Measurements from ENCODE around the gene KLHL3.

Gene KLHL3

DNA sequence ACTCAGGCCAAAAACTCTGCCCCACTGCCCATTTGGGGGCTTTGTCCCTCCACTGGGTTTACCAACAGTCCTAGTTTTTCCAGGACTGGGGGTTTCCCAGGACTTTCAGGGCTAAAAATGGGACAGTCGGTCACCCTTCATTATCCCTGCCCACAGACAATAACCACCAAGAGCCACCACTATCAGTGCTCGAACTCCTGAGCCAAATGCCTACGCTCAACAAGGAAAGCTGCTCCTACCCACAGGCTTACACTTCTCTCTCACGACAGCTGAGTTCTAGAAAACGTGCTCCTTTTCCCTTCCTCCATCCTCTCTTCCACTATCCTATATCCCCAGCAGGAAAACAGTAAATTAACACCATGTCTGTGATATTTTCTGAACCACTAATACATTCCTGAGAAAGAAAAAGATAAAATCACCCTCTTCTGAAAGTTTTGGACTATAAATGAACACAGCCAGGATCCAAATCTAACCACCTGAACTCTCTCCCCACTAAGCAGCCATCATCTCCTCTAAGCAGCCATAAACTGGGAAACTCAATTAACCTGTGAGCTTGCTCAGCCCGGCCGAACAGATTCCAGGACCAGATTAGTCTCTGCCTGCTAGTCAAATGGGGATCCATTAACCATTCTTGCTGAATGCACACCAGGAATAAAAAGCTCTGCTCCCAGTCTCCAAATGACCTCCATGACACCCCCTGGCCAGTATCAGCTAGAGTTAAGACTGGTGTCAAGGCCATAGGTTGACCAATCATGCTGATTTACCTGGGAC lies 41.8 kb downstream of the KLHL3 start:
- Histone ChIP-seq H3K4me3 (no peak overlapping the region), H3K27me3 (ENCODE audit: low read depth) (no peaks in the 10 kb centered on the region), H3K9me3 (no peaks in the 10 kb centered on the region), H3K36me3 (replicated peaks) (no peaks in the 10 kb centered on the region), H3K4me1 (no peaks in the 10 kb centered on the region)
- no peak for DNase-seq (ENCODE audit: low spot score in 2 of 2)
- in situ Hi-C loops (cut with MboI; ENCODE audit: low sequenced_read_pairs): no loop called here

- no peak for DNase-seq (ENCODE audit: low spot score in 2 of 2)
- H3K27me3 ChIP-seq (ENCODE audit: low read depth): no peaks in the 10 kb centered on the region
- H3K9me3 ChIP-seq: no peaks in the 10 kb centered on the region
- no peaks in the 10 kb centered on the region for H3K36me3 ChIP-seq (replicated peaks)
- H3K4me1 ChIP-seq: no peaks in the 10 kb centered on the region
- in situ Hi-C loops (cut with MboI; ENCODE audit: low sequenced_read_pairs): no loop called here
- H3K4me3 ChIP-seq: no peak overlapping the region
Measured at GRCh38 chr5:137693307-137693950, 42.5 kb downstream of the KLHL3 start.

- Histone ChIP-seq H3K4me1 (no peaks in the 10 kb centered on the region), H3K27me3 (ENCODE audit: low read depth) (no peaks in the 10 kb centered on the region), H3K36me3 (replicated peaks) (no peaks in the 10 kb centered on the region), H3K9me3 (no peaks in the 10 kb centered on the region), H3K4me3 (no peak overlapping the region)
- no peak for DNase-seq (ENCODE audit: low spot score in 2 of 2)
- in situ Hi-C loops (cut with MboI; ENCODE audit: low sequenced_read_pairs): no loop called here
Measured at GRCh38 chr5:137689306-137689705, 46.6 kb downstream of the KLHL3 start.

GRCh38 chr5:137688210-137688840 lies 47.6 kb downstream of the KLHL3 start:
- no peaks in the 10 kb centered on the region for H3K36me3 ChIP-seq (replicated peaks)
- no peak for DNase-seq (ENCODE audit: low spot score in 2 of 2)
- H3K27me3 ChIP-seq (ENCODE audit: low read depth): no peaks in the 10 kb centered on the region
- H3K4me3 ChIP-seq: no peak overlapping the region
- no peaks in the 10 kb centered on the region for H3K9me3 ChIP-seq
- H3K4me1 ChIP-seq: no peaks in the 10 kb centered on the region
- in situ Hi-C loops (cut with MboI; ENCODE audit: low sequenced_read_pairs): no loop called here

DNA sequence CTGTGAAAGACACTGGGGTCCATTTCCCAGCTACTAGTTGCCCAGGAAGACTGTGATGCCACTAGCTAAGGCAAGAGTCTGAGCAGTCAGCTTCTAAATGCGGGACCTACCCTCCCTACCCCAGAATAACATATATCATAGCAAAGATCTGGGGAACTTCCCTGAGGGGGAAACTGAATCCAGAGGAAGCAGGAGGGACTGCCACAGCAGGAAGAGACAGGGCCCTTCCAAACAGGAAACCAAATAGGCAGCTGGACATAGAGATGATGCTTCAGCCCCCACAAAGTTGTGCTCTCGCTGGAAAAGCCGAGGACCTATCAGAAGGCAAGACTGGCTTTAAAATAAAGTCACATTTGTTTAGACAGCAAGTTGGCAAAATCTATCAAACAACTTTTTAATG lies 51.1 kb downstream of the KLHL3 start:
- H3K36me3 ChIP-seq (replicated peaks): no peaks in the 10 kb centered on the region
- no peaks in the 10 kb centered on the region for H3K4me1 ChIP-seq
- in situ Hi-C loops (cut with MboI; ENCODE audit: low sequenced_read_pairs): no loop called here
- no peak for DNase-seq (ENCODE audit: low spot score in 2 of 2)
- H3K27me3 ChIP-seq (ENCODE audit: low read depth): no peaks in the 10 kb centered on the region
- H3K4me3 ChIP-seq: no peak overlapping the region
- H3K9me3 ChIP-seq: no peaks in the 10 kb centered on the region

- Histone ChIP-seq H3K36me3 (replicated peaks) (no peaks in the 10 kb centered on the region), H3K4me1 (no peaks in the 10 kb centered on the region), H3K4me3 (no peak overlapping the region), H3K27me3 (ENCODE audit: low read depth) (no peaks in the 10 kb centered on the region), H3K9me3 (no peaks in the 10 kb centered on the region)
- in situ Hi-C loops (cut with MboI; ENCODE audit: low sequenced_read_pairs): no loop called here
- no peak for DNase-seq (ENCODE audit: low spot score in 2 of 2)
Measured at GRCh38 chr5:137681191-137681590, 54.7 kb downstream of the KLHL3 start.

DNA sequence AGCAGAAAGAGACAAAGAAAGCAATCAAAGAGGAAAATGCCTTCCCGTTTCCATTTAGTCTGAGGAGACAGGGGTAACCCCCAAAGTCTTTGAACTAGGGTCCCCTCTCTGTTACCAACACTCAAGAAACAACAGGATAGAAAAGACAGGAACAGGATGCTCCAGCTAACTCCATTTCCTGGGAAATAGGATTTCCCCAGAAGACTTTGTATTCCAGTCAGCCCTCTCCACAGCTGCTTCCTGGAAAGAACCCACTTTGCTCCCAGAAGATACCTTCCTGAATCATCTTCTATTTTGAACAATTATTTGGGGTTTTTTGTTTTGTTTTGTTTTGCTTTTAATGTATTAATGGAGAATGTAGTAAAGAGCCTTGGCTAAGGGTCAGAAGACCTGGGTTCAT lies 56.0 kb downstream of the KLHL3 start:
- DNase-seq (ENCODE audit: low spot score in 2 of 2): no peak
- no peaks in the 10 kb centered on the region for H3K27me3 ChIP-seq (ENCODE audit: low read depth)
- in situ Hi-C loops (cut with MboI; ENCODE audit: low sequenced_read_pairs): no loop called here
- H3K4me3 ChIP-seq: no peak overlapping the region
- no peaks in the 10 kb centered on the region for H3K4me1 ChIP-seq
- H3K36me3 ChIP-seq (replicated peaks): no peaks in the 10 kb centered on the region
- no peaks in the 10 kb centered on the region for H3K9me3 ChIP-seq

DNA sequence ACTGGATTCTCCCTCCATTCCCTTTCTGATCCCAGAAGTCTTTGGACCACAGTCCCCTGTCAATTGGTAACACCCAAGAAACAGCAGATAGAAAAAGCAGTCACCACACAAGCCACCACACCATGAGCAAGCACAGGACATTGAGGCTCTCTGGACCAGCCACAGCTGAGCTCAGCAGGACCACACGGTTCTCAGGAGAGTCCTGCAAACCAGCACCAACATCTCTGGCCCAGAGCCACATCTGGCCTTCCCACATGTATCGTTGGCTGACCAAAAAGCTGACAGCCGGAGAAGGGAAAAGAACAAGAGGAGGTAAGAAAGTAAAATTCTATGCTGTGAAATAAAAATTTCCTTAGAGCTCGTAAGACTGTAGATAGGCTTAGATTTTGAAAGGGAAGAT lies 56.7 kb downstream of the KLHL3 start:
- no peak overlapping the region for H3K4me3 ChIP-seq
- H3K9me3 ChIP-seq: no peaks in the 10 kb centered on the region
- H3K4me1 ChIP-seq: no peaks in the 10 kb centered on the region
- H3K36me3 ChIP-seq (replicated peaks): no peaks in the 10 kb centered on the region
- no peaks in the 10 kb centered on the region for H3K27me3 ChIP-seq (ENCODE audit: low read depth)
- in situ Hi-C loops (cut with MboI; ENCODE audit: low sequenced_read_pairs): no loop called here
- DNase-seq (ENCODE audit: low spot score in 2 of 2): no peak

DNA sequence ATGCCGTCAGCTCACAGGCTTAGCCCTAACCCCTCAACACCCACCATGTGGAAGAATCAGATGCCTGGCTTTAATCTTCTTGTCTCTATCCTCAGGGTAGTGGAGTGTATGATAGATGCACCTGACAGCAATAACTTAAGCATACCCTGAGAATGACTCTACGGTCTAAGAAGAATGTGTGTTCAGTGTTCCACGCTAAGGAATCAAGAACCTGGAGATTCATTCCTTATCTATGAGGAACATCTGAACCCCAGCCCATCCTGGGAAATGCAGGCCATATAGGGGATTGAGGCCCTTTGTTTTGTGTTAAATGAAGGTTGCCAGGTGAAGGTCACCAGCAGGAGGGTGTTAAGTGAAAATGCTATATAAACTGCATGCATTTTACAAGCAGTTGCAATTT lies 63.0 kb downstream of the KLHL3 start:
- Histone ChIP-seq H3K4me3 (no peak overlapping the region), H3K27me3 (ENCODE audit: low read depth) (no peaks in the 10 kb centered on the region), H3K36me3 (replicated peaks) (no peaks in the 10 kb centered on the region), H3K9me3 (no peaks in the 10 kb centered on the region), H3K4me1 (no peaks in the 10 kb centered on the region)
- in situ Hi-C loops (cut with MboI; ENCODE audit: low sequenced_read_pairs): no loop called here
- no peak for DNase-seq (ENCODE audit: low spot score in 2 of 2)

DNA sequence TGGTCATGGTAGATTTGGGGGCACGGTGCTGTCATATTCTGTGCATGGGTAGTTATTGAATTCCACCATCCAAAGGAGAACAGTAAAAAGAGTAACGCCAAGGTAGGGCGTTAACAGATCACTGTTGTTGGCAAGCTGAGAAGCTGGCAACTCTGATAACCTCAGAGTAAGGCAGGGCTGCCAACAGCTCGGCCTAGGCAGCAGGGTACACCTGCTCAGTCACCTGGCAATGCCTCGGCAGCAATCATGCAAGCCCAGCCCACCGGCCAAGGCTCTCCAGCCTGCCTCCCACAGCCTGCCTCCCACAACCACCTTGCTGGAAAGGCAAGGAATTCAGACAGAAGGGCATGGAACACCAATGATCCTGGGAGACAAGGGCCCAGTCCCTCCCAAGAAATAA lies 63.9 kb downstream of the KLHL3 start:
- DNase-seq (ENCODE audit: low spot score in 2 of 2): no peak
- H3K4me3 ChIP-seq: no peak overlapping the region
- no peaks in the 10 kb centered on the region for H3K4me1 ChIP-seq
- no peaks in the 10 kb centered on the region for H3K9me3 ChIP-seq
- H3K27me3 ChIP-seq (ENCODE audit: low read depth): no peaks in the 10 kb centered on the region
- no peaks in the 10 kb centered on the region for H3K36me3 ChIP-seq (replicated peaks)
- in situ Hi-C loops (cut with MboI; ENCODE audit: low sequenced_read_pairs): no loop called here

DNA sequence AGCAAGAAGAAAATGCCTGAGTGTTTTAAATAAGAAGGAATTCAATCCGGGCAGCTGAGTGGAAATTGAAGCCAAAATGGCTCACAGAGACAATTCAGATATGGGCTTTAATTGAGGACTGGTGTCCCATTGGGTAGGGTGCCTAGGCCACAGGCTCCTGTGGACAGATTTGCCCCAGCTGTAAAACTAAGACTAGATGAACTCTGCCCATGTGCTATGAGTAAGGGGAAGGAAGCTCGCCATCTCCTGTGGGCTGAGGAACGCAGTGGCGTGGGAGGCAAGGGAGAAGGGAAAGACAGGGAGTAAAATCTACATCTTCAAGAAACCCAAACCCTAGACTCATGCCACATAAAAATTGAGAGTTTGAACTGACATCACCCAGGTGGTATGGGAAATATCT lies 66.1 kb downstream of the KLHL3 start:
- no peaks in the 10 kb centered on the region for H3K36me3 ChIP-seq (replicated peaks)
- H3K4me3 ChIP-seq: no peak overlapping the region
- 0 out of 2 replicates have a peak, but pooled peaks cover 2% of the 10 kb centered on the region for H3K27me3 ChIP-seq (ENCODE audit: low read depth)
- H3K4me1 ChIP-seq: no peaks in the 10 kb centered on the region
- in situ Hi-C loops (cut with MboI; ENCODE audit: low sequenced_read_pairs): no loop called here
- no peaks in the 10 kb centered on the region for H3K9me3 ChIP-seq
- no peak for DNase-seq (ENCODE audit: low spot score in 2 of 2)

DNA sequence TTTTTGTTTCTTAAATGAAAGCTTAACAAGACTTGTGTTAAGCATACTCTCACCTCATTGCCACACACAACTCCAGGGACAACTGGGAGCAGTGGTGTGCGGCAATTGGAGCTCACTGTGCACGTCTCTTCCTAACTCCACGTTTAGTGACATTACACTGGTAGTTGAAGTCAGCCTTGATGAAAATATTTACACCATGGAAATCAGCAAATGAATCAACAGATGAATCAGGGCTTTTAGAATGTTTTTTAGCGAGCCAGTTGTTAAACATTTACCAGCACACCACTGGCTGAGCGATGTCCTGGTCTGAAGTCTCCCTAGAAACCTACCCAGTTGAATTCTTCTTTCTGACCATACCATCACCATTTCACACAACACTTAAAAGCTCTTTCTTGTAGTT lies 67.3 kb downstream of the KLHL3 start:
- Histone ChIP-seq H3K9me3 (no peaks in the 10 kb centered on the region), H3K27me3 (ENCODE audit: low read depth) (0 out of 2 replicates have a peak, but pooled peaks cover 2% of the 10 kb centered on the region), H3K36me3 (replicated peaks) (no peaks in the 10 kb centered on the region), H3K4me3 (no peak overlapping the region), H3K4me1 (no peaks in the 10 kb centered on the region)
- in situ Hi-C loops (cut with MboI; ENCODE audit: low sequenced_read_pairs): no loop called here
- no peak for DNase-seq (ENCODE audit: low spot score in 2 of 2)

DNA sequence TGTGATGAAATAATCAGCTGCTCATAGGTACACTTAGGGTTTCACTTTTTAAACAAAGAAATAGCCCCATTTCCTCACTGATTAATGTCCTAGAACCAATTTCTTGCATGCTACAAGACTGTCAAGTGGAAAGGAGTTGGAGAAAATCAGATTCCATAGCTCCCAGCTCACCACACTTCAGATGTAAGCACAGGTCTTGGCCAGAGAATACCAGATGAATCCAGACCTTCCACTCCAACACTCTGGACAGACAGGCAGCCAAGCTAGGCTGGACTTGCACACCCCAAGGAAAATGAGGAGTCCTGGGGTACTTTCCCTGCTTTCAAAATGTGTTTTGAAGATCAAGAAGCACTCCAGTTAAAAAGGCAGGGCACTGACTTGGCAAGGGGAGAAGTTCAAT lies 68.5 kb downstream of the KLHL3 start:
- 0 out of 2 replicates have a peak, but pooled peaks cover 2% of the 10 kb centered on the region for H3K27me3 ChIP-seq (ENCODE audit: low read depth)
- no peaks in the 10 kb centered on the region for H3K4me1 ChIP-seq
- DNase-seq (ENCODE audit: low spot score in 2 of 2): no peak
- no peak overlapping the region for H3K4me3 ChIP-seq
- no peaks in the 10 kb centered on the region for H3K36me3 ChIP-seq (replicated peaks)
- no peaks in the 10 kb centered on the region for H3K9me3 ChIP-seq
- in situ Hi-C loops (cut with MboI; ENCODE audit: low sequenced_read_pairs): no loop called here

- H3K27me3 ChIP-seq (ENCODE audit: low read depth): 0 out of 2 replicates have a peak, but pooled peaks cover 2% of the 10 kb centered on the region
- H3K36me3 ChIP-seq (replicated peaks): no peaks in the 10 kb centered on the region
- no peaks in the 10 kb centered on the region for H3K9me3 ChIP-seq
- DNase-seq (ENCODE audit: low spot score in 2 of 2): no peak
- in situ Hi-C loops (cut with MboI; ENCODE audit: low sequenced_read_pairs): no loop called here
- H3K4me1 ChIP-seq: no peaks in the 10 kb centered on the region
- H3K4me3 ChIP-seq: no peak overlapping the region
Measured at GRCh38 chr5:137666901-137667300, 69.0 kb downstream of the KLHL3 start.
